Subcutaneous abdominal adipose tissue (tissue), 5 donors: ENCODE results near the gene OR1I1.
"Not testable (repeated sequence)": the region's sequence is repeated elsewhere in the genome, so short reads cannot be mapped to it uniquely, and the experiment has no call there.

Source experiments
- H3K27ac ChIP-seq: one replicate; pipeline ENCODE4 v1.7.0; 2013; ENCODE audit warnings: low read depth, mild to moderate bottlenecking, inconsistent platforms, low read length, moderate library complexity
- H3K27me3 ChIP-seq, 5 donors: one replicate each; pipeline ENCODE4 v1.7.0; 2013; ENCODE audit warnings: low read length in 5 of 5, inconsistent platforms in 1 of 5; ENCODE audit not compliant: control insufficient read depth in 5 of 5, insufficient read depth in 4 of 5
- H3K36me3 ChIP-seq, 5 donors: one replicate each; pipeline ENCODE4 v1.7.0; 2013; ENCODE audit warnings: low read length in 5 of 5; ENCODE audit not compliant: control insufficient read depth in 5 of 5, insufficient read depth in 5 of 5
- H3K4me1 ChIP-seq, 5 donors: one replicate each; pipeline ENCODE4 v1.7.0; 2013; ENCODE audit warnings: low read length in 5 of 5, mild to moderate bottlenecking in 3 of 5, moderate library complexity in 1 of 5; ENCODE audit not compliant: control insufficient read depth in 5 of 5, insufficient read depth in 5 of 5
- H3K4me3 ChIP-seq, 5 donors: one replicate each; pipeline ENCODE4 v1.7.0; 2013; ENCODE audit warnings: low read length in 5 of 5, low read depth in 1 of 5
- H3K9ac ChIP-seq, 5 donors: one replicate each; pipeline ENCODE4 v1.7.0; 2013; ENCODE audit warnings: low read length in 5 of 5, mild to moderate bottlenecking in 4 of 5, moderate library complexity in 3 of 5
- H3K9me3 ChIP-seq, 5 donors: one replicate each; pipeline ENCODE4 v1.7.0; 2013; ENCODE audit warnings: low read length in 5 of 5; ENCODE audit not compliant: control insufficient read depth in 5 of 5
- donor health status: healthy.
- donor health status: healthy.
- donor health status: healthy.
- donor health status: healthy.
- donor health status: healthy.

The OR1I1 gene

GRCh38 chr19:15096223-15096622 lies 14.2 kb downstream of the OR1I1 start:
- Histone ChIP-seq H3K4me3 (no peak overlapping the region), H3K27me3 (no peaks in the 10 kb centered on the region), H3K36me3 (no peaks in the 10 kb centered on the region), H3K9me3 (no peaks in the 10 kb centered on the region), H3K9ac (no peak overlapping the region), H3K27ac (no peak overlapping the region), H3K4me1 (peaks cover 0 to 16% (median 10%) of the 10 kb centered on the region in 5 donors)

GRCh38 chr19:15097980-15098379 lies 16.0 kb downstream of the OR1I1 start:
- H3K9ac ChIP-seq, H3K9me3 ChIP-seq, H3K36me3 ChIP-seq, H3K4me3 ChIP-seq, H3K27me3 ChIP-seq, H3K27ac ChIP-seq: not testable (repeated sequence)
- peaks cover 0 to 14% (median 5%) of the 10 kb centered on the region in 5 donors for H3K4me1 ChIP-seq

- Histone ChIP-seq H3K4me1 (peaks cover 0 to 14% (median 5%) of the 10 kb centered on the region in 5 donors), H3K27me3 (no peaks in the 10 kb centered on the region), H3K4me3 (no peak overlapping the region), H3K9ac (no peak overlapping the region), H3K9me3 (peaks cover 0 to 2% (median 0%) of the 10 kb centered on the region in 5 donors), H3K36me3 (no peaks in the 10 kb centered on the region), H3K27ac (no peak overlapping the region)
These were observed 16.4 kb downstream of the OR1I1 start for GRCh38 chr19:15098460-15098859.

- Histone ChIP-seq H3K9me3 (peaks cover under 1 to 6% (median under 1%) of the 10 kb centered on the region in 5 donors), H3K4me1 (peaks cover 0 to 14% (median 5%) of the 10 kb centered on the region in 5 donors), H3K9ac (no peak overlapping the region), H3K36me3 (no peaks in the 10 kb centered on the region), H3K27ac (no peak overlapping the region), H3K27me3 (no peaks in the 10 kb centered on the region), H3K4me3 (no peak overlapping the region)
These were observed 17.1 kb downstream of the OR1I1 start for GRCh38 chr19:15099017-15099582.

- peaks cover 3 to 11% (median 8%) of the 10 kb centered on the region in 5 donors for H3K9me3 ChIP-seq
- H3K36me3 ChIP-seq, result no peaks in the 10 kb centered on the region
- peaks cover 0 to 13% (median 2%) of the 10 kb centered on the region in 5 donors for H3K4me1 ChIP-seq
- H3K4me3 ChIP-seq, result no peak overlapping the region
- no peaks in the 10 kb centered on the region for H3K27me3 ChIP-seq
- no peak overlapping the region for H3K27ac ChIP-seq
- H3K9ac ChIP-seq, result no peak overlapping the region
These were observed 19.6 kb downstream of the OR1I1 start for GRCh38 chr19:15101479-15102082.

- no peak overlapping the region for H3K9ac ChIP-seq
- peaks cover 5 to 30% (median 19%) of the 10 kb centered on the region in 5 donors for H3K4me1 ChIP-seq
- no peak overlapping the region for H3K27ac ChIP-seq
- H3K9me3 ChIP-seq, result peaks cover 3 to 11% (median 8%) of the 10 kb centered on the region in 5 donors
- peaks cover 0 to under 1% (median 0%) of the 10 kb centered on the region in 5 donors for H3K36me3 ChIP-seq
- H3K4me3 ChIP-seq, result no peak overlapping the region
- no peaks in the 10 kb centered on the region for H3K27me3 ChIP-seq
These were observed 22.0 kb downstream of the OR1I1 start for GRCh38 chr19:15104003-15104402.

GRCh38 chr19:15104411-15104810 lies 22.4 kb downstream of the OR1I1 start:
- Histone ChIP-seq H3K27me3 (no peaks in the 10 kb centered on the region), H3K9me3 (peaks cover 3 to 11% (median 8%) of the 10 kb centered on the region in 5 donors)

GRCh38 chr19:15105044-15105443 lies 23.0 kb downstream of the OR1I1 start:
- Histone ChIP-seq H3K9ac (no peak overlapping the region), H3K27ac (no peak overlapping the region), H3K4me1 (peaks cover 5 to 30% (median 19%) of the 10 kb centered on the region in 5 donors), H3K9me3 (peaks cover 3 to 11% (median 8%) of the 10 kb centered on the region in 5 donors), H3K36me3 (peaks cover 0 to 10% (median 6%) of the 10 kb centered on the region in 5 donors), H3K27me3 (no peaks in the 10 kb centered on the region), H3K4me3 (no peak overlapping the region)

More at GRCh38 chr19:15104411-15104810, 22.4 kb downstream of the OR1I1 start:
- Histone ChIP-seq H3K4me3 (no peak overlapping the region), H3K27ac (no peak overlapping the region), H3K36me3 (peaks cover 0 to 4% (median 4%) of the 10 kb centered on the region in 5 donors), H3K4me1 (peaks cover 5 to 30% (median 19%) of the 10 kb centered on the region in 5 donors), H3K9ac (no peak overlapping the region)

- peaks cover 3 to 11% (median 8%) of the 10 kb centered on the region in 5 donors for H3K9me3 ChIP-seq
- H3K27ac ChIP-seq, result peak within 1 kb of the TSS; percentile 79
- peaks cover 5 to 19% (median 19%) of the 10 kb centered on the region in 5 donors for H3K4me1 ChIP-seq
- no peaks in the 10 kb centered on the region for H3K27me3 ChIP-seq
- peak within 1 kb of the TSS; percentile 68 to 83 (median 74) for H3K4me3 ChIP-seq
- peak within 1 kb of the TSS; percentile 75 to 88 (median 80) for H3K9ac ChIP-seq
- peaks cover 0 to 33% (median 28%) of the 10 kb centered on the region in 5 donors for H3K36me3 ChIP-seq
These were observed 25.3 kb downstream of the OR1I1 start, which contains the start of gene SYDE1 for GRCh38 chr19:15107061-15108010. Gene SYDE1 (plus strand): TSS chr19:15107401. CDS start chr19:15107434, 33 bp downstream.
